ENCODE data around the gene OSBPL2.

The OSBPL2 gene

GRCh38 chr20:62287759-62288534, 49.6 kb downstream of the OSBPL2 start:
- DNase-seq: no peak

GRCh38 chr20:62288535-62289105, 50.3 kb downstream of the OSBPL2 start:
- no peak for DNase-seq

DNA sequence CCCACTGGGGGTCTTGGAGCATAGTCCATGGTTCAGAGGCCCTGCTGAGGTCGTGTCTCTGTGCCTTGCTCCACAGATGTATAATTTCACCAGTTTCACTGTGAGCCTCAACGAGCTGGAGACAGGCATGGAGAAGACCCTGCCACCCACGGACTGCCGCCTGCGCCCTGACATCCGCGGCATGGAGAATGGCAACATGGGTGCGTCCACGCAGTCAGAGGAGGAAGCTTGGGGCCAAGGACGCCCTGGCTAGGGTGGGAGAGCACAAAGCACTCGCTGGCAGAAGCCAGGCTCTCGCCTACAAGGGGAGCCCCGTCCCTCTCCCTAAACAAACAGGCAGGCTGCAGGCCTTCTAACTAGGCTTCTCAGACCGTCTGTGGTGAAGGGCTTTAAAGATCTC, 50.8 kb downstream of the OSBPL2 start:
- DNase-seq: no peak

- DNase-seq: no peak
Observed at GRCh38 chr20:62289898-62290297, 51.6 kb downstream of the OSBPL2 start.

DNA sequence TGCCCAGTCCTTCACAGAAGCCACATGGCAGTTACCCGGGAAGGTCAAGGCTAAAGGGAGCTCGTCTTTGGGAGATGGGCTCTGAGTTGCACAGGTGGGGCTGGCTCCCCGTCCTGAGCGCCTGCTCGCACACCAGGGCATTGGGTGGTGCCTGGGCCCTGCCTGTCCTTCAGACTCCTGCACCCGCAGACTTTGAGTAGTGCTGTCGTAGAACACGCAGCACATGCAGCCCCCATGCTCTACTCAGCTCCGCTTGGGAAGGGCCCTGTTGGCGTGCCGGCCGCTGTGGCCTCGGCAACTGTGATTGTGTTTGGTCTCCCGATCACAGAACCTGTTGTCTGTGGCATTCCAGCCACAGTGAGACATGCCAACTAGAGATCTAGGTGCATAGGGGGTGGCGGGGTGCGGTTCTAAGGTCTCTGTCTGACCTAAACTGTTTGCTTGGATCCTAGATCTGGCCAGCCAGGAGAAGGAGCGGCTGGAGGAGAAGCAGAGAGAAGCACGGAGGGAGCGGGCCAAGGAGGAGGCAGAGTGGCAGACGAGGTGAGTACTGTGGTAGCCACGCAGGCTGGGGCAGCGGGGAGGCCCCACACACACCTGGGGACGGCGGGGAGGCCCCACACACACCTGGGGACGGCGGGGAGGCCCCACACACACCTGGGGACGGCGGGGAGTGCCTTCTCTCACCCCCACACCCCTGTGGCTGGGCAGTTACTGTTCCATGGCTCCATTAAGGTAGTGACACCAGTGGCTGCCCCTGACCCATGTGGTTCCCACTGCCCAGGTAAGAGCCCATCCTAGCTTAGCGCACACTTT, 53.1 kb downstream of the OSBPL2 start:
- DNase-seq: no peak

DNA sequence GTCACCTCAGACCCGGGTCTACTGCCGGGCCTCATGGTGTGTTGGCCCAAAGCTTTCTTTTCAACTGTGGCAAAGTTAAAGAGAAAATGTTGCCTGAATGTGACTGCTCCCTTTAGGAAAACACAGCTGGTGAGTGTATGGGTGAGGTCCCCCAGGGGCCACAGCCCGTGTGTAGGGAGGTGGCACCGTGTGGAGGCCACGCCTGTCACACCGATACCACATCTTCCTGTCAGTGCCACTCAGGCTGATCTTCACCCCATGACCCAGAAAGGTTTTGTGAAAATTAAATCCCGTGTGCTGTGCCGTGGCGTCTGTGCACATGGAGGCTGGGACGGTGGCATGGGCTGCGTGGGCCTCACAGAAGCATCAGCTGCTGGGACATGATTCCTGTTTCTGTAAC, 53.8 kb downstream of the OSBPL2 start:
- no peak for DNase-seq

DNA sequence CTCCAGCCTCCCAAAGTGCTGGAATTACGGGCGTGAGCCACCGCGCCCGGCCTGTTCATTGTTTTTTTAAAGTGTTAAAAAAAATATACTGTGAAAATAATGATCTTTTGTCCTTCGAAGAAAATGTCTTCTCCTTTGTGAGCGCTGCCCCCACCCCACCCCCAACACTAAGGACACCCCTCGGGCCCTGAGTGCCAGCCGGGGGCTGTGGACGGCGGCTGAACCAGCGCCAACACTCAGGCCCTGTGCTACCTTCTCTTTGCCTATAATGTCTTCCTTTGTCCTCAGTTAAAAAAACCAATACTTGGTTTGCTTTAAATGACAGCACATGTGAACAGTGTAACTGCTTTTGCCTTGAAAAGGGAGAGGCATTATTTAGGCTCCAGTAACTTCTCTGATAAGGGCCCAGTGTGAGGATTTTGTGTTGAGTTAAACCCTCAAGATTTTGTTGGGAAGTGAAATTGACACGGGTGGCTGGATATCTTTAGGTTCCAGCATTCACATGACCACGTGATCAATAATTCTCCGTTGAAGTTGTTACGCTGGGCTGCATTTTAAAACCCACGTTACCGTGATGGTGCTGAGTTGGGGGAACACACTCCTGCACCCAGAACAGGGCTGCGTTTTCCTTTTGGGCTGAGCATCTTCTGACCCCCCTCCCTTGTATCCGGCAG, 54.9 kb downstream of the OSBPL2 start:
- no peak for DNase-seq

- DNase-seq: no peak
Observed at GRCh38 chr20:62293946-62294345, 55.6 kb downstream of the OSBPL2 start.

- DNase-seq: no peak
Observed at GRCh38 chr20:62294516-62294915, 56.2 kb downstream of the OSBPL2 start.

GRCh38 chr20:62296724-62297448, 58.6 kb downstream of the OSBPL2 start:
- DNase-seq: no peak

DNA sequence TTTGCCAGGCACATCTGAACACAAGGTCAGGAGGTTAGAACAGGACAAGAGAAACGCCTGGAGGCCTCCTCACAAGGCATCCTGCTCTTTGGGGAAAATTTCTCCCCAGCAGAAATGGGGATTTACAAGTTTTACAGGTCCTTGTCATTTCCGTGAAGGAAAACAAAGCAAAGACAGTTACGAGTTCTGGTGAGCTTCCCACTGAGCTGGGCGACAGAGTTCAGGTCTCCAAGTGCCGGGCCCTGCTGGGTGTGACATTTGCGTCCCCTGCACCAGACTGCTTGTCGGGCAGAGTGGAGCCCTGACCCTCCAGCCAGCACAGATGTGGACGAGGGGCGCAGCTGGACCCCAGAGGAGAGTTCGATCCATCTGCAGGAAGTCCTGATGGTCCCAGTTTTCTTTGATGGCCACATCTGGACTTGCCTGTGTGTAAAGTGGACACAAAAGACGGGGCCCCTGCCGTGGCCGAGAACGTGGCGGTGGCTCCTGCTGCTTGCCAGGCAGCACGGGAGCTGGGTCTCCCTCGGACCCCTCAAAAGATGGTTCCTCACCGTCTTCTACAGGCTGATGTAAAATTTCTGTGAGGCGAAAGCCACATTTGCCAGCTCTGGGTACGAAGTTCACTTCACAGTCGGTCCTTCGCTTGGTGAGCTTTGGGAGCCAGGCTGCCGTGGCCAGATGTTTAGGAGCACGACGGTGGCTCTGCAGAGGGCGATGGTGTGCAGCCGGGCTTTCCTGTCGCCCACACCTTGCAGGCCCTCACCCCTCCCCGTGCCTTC, 59.3 kb downstream of the OSBPL2 start:
- DNase-seq: no peak

GRCh38 chr20:62298577-62299249, 60.4 kb downstream of the OSBPL2 start:
- DNase-seq: no peak

GRCh38 chr20:62299666-62300236, 61.4 kb downstream of the OSBPL2 start:
- DNase-seq: no peak

- no peak for DNase-seq
Observed at GRCh38 chr20:62300319-62300718, 62.0 kb downstream of the OSBPL2 start.

DNA sequence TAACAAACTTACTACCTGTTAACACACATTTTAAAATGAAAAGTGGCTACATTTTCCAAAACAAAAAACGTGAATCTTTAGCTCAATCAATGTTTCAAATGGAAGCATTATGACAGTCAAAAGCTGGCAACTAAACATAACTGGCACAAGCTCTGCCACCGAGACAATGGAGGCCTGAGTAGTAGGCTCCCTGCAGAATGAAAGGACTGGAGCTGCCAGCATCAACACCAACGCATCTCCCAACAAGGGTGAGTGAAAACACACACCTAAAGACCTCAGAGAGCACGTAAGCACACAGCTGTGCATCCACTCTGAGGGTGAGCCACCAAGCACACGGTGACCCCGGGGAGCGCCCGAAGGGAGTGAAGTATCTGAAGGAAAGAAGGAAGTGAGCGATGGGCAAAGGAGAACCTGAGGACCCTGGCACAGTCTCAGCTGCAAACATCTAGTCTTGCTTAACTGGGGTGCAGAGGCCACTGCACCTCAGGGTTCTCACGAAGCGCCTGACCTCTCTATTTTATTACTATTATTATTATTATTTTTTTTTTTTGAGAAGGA, 62.9 kb downstream of the OSBPL2 start:
- DNase-seq: no peak

DNA sequence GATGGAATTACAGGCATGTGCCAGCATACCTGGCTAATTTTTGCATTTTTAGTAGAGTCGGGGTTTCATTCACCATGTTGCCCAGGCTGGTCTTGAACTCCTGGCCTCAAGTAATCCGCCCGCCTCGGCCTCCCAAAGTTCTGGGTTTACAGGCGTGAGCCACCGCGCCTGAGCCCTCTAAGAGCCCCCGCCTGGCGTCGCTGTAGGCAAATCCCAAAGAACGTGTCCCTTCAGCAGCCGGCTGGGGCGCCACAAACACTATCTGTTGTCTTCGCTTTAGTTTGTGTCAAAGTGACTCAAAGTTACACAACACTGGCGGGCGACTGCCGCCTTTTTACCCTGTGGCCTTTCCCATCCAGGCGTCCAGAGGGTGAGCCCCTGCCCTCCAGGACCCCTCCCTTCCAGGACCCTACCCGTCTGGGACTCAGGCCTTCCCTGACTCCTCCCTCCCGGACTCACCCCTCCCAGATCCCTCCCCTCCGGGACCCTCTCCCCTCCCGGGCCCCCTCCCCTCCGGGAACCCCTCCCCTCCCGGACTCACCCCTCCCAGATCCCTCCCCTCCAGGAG, 63.5 kb downstream of the OSBPL2 start:
- peak; percentile 96 for DNase-seq

DNA sequence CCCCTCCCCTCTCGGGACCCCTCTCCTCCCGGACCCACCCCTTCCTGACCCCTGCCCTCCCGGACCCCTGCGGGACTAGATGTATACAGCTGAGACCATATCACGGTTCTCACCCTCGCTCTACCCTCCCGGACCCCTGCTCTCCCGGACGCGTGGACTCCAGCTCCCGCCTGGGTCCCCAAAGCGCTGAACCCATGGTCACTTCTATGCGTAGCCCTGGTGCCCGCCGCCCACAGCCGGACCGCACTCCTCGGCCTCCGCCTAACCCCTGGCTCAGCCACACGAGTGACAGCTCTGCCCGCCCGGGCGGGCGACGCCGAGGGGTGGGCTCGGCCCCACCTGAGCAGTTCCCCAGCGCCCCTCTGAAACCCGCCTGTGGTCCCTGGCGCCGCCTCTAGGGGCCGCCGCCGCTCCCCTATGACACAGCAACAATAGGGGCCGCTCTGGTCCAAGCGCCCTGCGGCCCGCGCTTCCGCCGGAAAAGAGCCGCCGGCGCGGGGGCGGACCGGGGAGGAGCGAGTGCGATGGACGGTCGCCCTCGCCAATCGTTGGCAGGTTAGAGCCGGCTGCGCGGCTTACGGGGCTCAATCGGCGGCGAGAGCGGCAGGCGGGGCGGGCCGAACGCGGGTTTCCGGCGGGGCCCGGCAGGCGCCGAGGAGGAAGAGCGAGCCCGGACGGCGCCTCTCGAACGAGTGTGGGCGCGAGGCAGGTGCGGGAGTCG, 64.2 kb downstream of the OSBPL2 start, which contains the start of gene ADRM1:
Gene ADRM1 (plus strand): TSS at position 657 of the 721 bp plus-strand sequence. CDS start 572 bp downstream, outside the sequence.
- peak; percentile 93 for DNase-seq

GRCh38 chr20:62303062-62303339, 64.7 kb downstream of the OSBPL2 start:
- no peak for DNase-seq
